Measurements from ENCODE around the gene KCNAB2. TPM values are rescaled to one million over a fixed set of nuclear protein-coding genes. Genes with fewer than 3 reads are reported as not detected.

Gene KCNAB2
- total RNA-seq, 6 experiments from 2014 or later = 4.4 to 14.8 (median 6.9) TPM

DNA sequence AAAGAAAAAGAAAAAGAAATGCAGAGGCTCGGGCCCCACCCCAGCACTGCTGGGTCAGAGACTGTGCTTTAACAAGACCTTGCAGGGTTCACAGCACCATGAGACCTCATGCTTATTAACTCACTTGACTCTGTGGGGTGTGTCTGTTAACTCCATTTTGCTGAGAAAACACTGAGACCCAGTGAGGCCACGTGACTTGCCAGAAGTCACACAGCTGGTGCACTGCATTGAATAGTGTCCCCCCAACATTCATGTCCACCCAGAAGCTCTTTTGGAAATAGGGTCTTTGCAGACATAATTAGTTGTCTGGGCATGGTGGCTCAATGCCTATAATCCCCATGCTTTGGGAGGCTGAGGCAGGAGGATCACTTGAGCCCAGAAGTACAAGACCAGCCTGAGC is 94.7 kb downstream of the KCNAB2 start:
- TF ChIP-seq, protein P1, sequence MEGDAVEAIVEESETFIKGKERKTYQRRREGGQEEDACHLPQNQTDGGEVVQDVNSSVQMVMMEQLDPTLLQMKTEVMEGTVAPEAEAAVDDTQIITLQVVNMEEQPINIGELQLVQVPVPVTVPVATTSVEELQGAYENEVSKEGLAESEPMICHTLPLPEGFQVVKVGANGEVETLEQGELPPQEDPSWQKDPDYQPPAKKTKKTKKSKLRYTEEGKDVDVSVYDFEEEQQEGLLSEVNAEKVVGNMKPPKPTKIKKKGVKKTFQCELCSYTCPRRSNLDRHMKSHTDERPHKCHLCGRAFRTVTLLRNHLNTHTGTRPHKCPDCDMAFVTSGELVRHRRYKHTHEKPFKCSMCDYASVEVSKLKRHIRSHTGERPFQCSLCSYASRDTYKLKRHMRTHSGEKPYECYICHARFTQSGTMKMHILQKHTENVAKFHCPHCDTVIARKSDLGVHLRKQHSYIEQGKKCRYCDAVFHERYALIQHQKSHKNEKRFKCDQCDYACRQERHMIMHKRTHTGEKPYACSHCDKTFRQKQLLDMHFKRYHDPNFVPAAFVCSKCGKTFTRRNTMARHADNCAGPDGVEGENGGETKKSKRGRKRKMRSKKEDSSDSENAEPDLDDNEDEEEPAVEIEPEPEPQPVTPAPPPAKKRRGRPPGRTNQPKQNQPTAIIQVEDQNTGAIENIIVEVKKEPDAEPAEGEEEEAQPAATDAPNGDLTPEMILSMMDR (IDR thresholded peaks at IDR 0.05) = no peak
- TF ChIP-seq POLR2A (IDR thresholded peaks at IDR 0.05) = no peak
- ATAC-seq (no peak), DNase-seq (peak in 1 of 3 donors; percentile 0)
- 80% methylated on average over 1 of the region's 2 CpGs for whole genome bisulfite sequencing (ENCODE audit: insufficient coverage, low coverage, low lambda C conversion rate, missing lambda C conversion rate)
- intact Hi-C loops (cut with DNase I) = no loop called here
- Histone ChIP-seq H3K9me3 (no peaks in the 10 kb centered on the region), H3K36me3 (no peaks in the 10 kb centered on the region), H3K27me3 (no peaks in the 10 kb centered on the region), H3K27ac (no peak overlapping the region), H3K4me1 (no peaks in the 10 kb centered on the region), H3K4me3 (no peak overlapping the region)

DNA sequence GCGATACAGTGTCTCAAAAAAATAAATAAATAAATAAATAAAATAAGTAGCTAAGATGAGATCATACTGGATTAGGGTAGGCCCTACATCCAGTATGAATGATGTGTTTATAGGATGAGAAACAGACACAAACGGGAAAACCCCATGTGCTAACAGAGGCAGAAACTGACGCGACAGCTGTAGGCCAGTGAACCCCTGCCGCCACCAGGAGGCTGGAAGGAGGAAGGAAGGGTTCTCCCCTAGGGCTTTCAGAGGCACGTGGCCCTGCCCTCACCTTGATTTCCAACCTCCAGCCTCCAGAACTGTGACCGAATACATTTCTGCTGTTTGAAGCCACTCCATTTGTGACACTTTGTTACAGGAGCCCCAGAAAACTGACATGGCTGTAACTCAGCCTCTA is 95.9 kb downstream of the KCNAB2 start:
- Histone ChIP-seq H3K27ac (no peak overlapping the region), H3K36me3 (no peaks in the 10 kb centered on the region), H3K4me1 (no peaks in the 10 kb centered on the region), H3K4me3 (no peak overlapping the region), H3K9me3 (no peaks in the 10 kb centered on the region), H3K27me3 (no peaks in the 10 kb centered on the region)
- 31% methylated on average over 5 of the region's 7 CpGs for WGBS (ENCODE audit: insufficient coverage, low coverage, low lambda C conversion rate, missing lambda C conversion rate)
- DNase-seq (no peak), ATAC-seq (no peak)
- TF ChIP-seq POLR2A (IDR thresholded peaks at IDR 0.05) = no peak
- TF ChIP-seq, protein P1 (IDR thresholded peaks at IDR 0.05) = no peak
- intact Hi-C loops (cut with DNase I) = no loop called here

DNA sequence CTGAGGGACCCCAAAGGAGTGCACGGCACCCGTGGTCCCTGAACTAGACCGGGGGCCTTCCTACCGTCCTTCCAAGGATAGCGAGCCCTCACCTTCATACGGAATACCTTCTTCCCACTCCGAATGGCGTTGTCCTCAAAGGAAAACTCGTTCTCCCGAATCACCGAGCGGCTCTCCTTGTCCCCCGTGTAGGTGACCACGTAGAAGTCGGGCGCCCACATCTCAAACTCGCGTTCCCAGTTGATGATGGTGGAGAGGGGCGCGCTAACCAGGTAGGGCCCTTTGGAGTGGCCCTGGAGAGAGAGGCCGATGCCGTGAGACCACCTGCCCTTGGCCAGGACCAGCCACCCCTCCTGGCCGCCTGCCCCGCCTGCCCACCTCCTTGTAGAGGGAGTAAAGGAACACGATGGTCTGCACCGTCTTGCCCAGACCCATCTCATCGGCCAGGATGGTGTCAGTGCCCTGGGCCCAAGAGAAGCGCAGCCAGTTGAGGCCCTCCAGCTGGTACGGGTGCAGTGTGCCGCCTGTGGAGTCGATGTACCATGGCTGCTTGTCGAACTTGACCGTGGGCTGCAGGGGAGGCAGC is 96.4 kb downstream of the KCNAB2 start:
- H3K27ac ChIP-seq = no peak overlapping the region
- ATAC-seq = no peak
- no peak for TF ChIP-seq POLR2A (IDR thresholded peaks at IDR 0.05)
- TF ChIP-seq, protein P1 (IDR thresholded peaks at IDR 0.05) = no peak
- no peaks in the 10 kb centered on the region for H3K27me3 ChIP-seq
- H3K4me1 ChIP-seq = no peaks in the 10 kb centered on the region
- H3K36me3 ChIP-seq = no peaks in the 10 kb centered on the region
- no peaks in the 10 kb centered on the region for H3K9me3 ChIP-seq
- peak in 1 of 3 donors; percentile 53 for DNase-seq
- 97% methylated on average over 6 of the region's 33 CpGs for WGBS (ENCODE audit: insufficient coverage, low coverage, low lambda C conversion rate, missing lambda C conversion rate)
- H3K4me3 ChIP-seq = no peak overlapping the region
- intact Hi-C loops (cut with DNase I) = no loop called here

DNA sequence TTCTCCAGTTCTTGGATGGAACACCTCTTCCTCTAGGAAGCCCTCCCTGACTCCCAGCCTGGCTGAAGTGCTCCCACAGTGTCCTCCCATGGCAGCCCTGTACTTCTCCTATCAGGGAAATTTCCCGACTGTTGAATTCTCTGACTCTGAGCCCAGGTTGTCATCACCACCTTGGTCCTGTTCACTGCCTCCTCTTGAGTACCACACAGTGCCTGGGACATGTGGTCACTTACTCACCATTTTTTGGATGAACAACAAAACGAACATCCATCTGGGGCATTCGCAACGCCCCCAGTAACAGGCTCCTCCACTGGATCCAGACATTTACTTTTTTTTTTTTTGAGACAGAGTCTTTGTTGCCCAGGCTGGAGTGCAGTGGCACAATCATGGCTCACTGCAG is 97.0 kb downstream of the KCNAB2 start:
- no peak for DNase-seq
- H3K27me3 ChIP-seq = no peaks in the 10 kb centered on the region
- no peak for TF ChIP-seq POLR2A (IDR thresholded peaks at IDR 0.05)
- TF ChIP-seq, protein P1 (IDR thresholded peaks at IDR 0.05) = no peak
- H3K36me3 ChIP-seq = no peaks in the 10 kb centered on the region
- no peaks in the 10 kb centered on the region for H3K4me1 ChIP-seq
- H3K4me3 ChIP-seq = no peak overlapping the region
- 45% methylated on average over 4 of the region's 4 CpGs for WGBS (ENCODE audit: insufficient coverage, low coverage, low lambda C conversion rate, missing lambda C conversion rate)
- no peak for ATAC-seq
- intact Hi-C loops (cut with DNase I) = no loop called here
- H3K27ac ChIP-seq = no peak overlapping the region
- H3K9me3 ChIP-seq = no peaks in the 10 kb centered on the region

DNA sequence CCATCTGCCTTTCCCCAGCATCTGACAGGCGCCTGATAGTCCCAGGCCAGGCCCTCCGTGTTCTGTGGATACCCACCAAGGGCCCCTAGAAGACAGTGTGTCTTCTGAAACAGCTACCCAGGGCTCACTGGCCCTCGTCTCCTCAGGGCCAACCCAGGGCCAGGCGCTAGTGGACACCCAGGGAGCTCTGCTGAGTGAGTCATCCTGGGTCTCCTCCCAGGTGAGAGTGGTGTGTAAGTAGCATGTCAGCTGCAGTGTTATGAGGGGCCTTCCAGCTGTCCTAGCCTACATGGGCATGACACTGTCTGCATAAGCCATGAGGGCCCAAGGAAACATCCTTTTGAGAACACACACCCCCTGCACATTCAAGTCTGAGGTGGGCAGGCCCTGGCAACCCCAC is 97.7 kb downstream of the KCNAB2 start:
- TF ChIP-seq, protein P1 (IDR thresholded peaks at IDR 0.05) = no peak
- no peak for TF ChIP-seq POLR2A (IDR thresholded peaks at IDR 0.05)
- H3K4me1 ChIP-seq = no peaks in the 10 kb centered on the region
- 86% methylated on average over 2 of the region's 4 CpGs for WGBS (ENCODE audit: insufficient coverage, low coverage, low lambda C conversion rate, missing lambda C conversion rate)

More for the DNA sequence above, 97.7 kb downstream of the KCNAB2 start:
- Histone ChIP-seq H3K27ac (no peak overlapping the region), H3K36me3 (no peaks in the 10 kb centered on the region), H3K4me3 (no peak overlapping the region), H3K9me3 (no peaks in the 10 kb centered on the region), H3K27me3 (no peaks in the 10 kb centered on the region)
- intact Hi-C loops (cut with DNase I) = no loop called here
- ATAC-seq = no peak
- DNase-seq = no peak

Data from right lobe of liver (tissue), 6 donors.